Measurements from ENCODE around the gene SYP.

DNA sequence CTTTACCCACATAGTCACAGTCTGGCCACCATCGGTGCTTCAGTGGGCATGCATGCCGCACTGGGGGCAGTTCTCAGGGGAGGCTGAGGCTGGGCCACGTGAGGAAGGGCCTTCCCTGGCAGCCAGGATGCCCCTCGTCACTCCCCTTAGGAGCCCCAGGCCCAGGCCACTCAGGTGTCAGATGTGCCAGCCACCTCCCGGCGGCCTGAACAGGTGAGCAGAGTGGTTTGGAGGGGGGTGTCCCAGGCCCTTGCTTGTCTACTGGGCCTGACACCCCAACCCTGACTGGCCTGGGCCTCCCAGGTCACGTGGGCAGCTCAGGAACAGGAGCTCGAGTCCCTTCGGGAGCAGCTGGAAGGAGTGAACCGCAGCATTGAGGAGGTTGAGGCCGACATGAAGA is 47.4 kb upstream of the SYP start:
- TF ChIP-seq CTCF (IDR thresholded peaks at IDR 0.05) (no peak), EP300 (IDR thresholded peaks at IDR 0.05) (no peak)

Data from ovary (tissue), 3 donors.